Epithelial cell of esophagus (primary cell): ENCODE data around the gene LIFR.

Experiments used
- DNase-seq: peaks from one replicate; pipeline ENCODE4 v3.0.0; 2010; ENCODE audit warnings: low read depth
- H3K4me3 ChIP-seq: 2 replicates; pipeline ENCODE4 v1.5.1; 2011; ENCODE audit warnings: mild to moderate bottlenecking, low read length, control low read depth
- CTCF ChIP-seq: IDR thresholded peaks from 2 replicates; pipeline ENCODE4 v1.5.1; 2011; ENCODE audit warnings: low read depth, mild to moderate bottlenecking, low read length, control low read depth, inconsistent platforms; ENCODE audit not compliant: insufficient read depth; ENCODE audit errors: missing control alignments

Gene LIFR

GRCh38 chr5:38538161-38538560, 18.3 kb downstream of the LIFR start:
- TF ChIP-seq CTCF: no peak
- DNase-seq: no peak
- H3K4me3 ChIP-seq: no peak overlapping the region

DNA sequence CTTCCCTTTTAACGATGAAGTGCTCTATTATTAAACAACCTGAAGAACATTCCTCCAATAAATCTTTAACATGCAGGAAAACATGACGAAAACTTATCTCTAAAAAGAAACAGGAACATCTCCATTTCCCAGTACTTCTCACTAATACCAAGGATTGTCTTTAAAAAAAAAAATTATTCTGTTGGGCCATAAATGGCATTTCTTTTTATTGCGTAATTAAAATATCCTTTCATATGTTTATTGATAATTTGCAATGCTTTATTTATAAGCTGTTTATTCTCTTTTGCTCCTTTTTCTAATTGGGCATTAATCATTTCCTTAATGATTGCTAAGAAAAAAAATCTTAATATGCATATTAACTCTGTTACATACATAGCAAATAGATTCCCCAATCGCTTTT, 18.9 kb downstream of the LIFR start:
- DNase-seq: no peak
- H3K4me3 ChIP-seq: no peak overlapping the region
- TF ChIP-seq CTCF: no peak

DNA sequence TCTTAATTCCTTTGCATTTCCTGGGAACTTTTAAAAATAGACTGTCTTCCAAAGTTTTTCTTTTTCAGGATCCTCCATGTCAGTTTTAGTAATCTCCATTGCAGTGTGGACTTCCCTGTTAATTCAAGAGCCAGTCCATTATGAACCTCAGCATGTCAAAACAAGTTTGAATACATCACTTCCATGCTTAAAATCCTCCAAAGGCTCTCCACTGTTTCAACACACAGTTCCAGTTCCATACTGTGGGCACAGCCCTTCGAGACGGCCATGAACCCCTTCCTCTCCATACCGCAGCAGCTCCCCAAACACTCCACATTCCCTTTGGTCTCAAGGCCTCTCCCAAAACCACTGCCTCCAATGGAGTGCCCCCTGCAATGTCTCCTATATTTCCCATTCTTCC, 19.5 kb downstream of the LIFR start:
- peak; percentile 43 for DNase-seq
- TF ChIP-seq CTCF: no peak
- no peak overlapping the region for H3K4me3 ChIP-seq

GRCh38 chr5:38535845-38536244, 20.6 kb downstream of the LIFR start:
- DNase-seq: no peak
- no peak overlapping the region for H3K4me3 ChIP-seq
- TF ChIP-seq CTCF: no peak

GRCh38 chr5:38535248-38535750, 21.1 kb downstream of the LIFR start:
- peak; percentile 31 for DNase-seq
- no peak for TF ChIP-seq CTCF
- H3K4me3 ChIP-seq: no peak overlapping the region

DNA sequence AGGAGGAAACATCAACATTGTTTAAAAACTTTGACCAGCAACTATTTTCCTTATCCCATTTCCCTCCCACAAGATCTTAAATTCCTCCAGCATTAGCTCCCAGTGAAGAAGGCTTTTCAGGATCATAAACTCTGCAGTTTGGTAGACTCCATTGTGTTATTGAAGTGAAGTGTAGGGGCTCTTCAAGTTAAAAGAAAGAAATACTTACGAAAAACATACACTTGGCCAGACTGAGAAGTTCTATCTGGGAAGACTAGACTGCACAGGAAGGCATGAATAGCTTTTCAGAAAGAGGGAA, 22.3 kb downstream of the LIFR start:
- no peak for TF ChIP-seq CTCF
- H3K4me3 ChIP-seq: no peak overlapping the region
- DNase-seq: no peak

DNA sequence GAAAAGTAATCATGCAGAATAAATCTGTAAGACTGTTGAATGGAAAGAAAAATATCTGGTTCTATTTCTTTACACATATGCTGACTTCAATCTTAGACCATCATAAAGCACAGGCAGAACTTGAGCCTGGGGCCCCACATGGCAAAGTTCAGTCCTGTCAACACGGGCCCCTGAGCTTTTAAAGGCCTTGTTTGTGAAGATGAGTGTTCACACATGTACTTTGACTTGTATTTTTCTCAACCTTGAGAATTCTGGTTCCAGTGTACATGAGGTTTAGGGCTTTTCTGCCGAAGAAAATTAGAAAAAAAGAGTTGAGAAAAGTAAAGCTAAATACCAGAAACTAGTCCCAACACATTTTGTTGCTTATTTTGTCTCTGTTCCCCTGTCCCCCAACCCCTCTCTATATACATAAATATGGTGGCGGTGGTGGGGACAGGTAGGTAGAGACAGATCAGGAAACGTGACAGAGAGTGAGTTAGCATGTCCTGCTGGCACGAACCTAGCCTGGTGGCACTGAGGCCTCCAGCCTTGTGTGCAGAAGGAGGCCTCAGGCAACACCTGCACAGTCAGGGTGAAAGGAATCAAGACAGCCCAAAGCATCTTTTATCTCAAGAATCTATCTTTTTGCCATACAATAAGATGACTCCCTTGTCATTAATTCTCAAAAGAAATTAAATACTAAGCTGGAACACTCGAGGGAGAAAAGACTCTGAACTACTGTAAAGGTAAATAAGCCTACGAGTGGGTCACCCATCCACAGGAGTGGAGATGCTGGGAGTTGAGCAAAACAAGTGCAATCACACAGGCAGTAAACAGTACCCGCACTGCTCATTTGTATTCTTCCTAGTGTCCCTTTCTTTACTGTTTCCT, 22.9 kb downstream of the LIFR start:
- no peak overlapping the region for H3K4me3 ChIP-seq
- TF ChIP-seq CTCF: no peak
- DNase-seq: no peak
